H4 (cell line): ENCODE measurements around the gene SNX4. TPM values are rescaled to one million over a fixed set of nuclear protein-coding genes. Genes with fewer than 3 reads are reported as not detected.
A peak's percentile ranks its signal among the peaks of the same experiment; 100 is the strongest.
"Not testable (repeated sequence)": the region's sequence is repeated elsewhere in the genome, so short reads cannot be mapped to it uniquely, and the experiment has no call there.

Experiments used
- DNase-seq: peaks from one replicate; pipeline ENCODE4 v3.0.0-alpha.2; 2015; ENCODE audit warnings: low spot score
- total RNA-seq: library from RNA; depleted of rRNA; stranded (reverse); fragments of >200 nt; shearing (Covaris generic); gene quantifications from 2 replicates; pipeline ENCODE4 v1.2.3, GENCODE V29; 2014

The SNX4 gene
- total RNA-seq, 1 experiment from 2014 or later = 53.4 TPM

GRCh38 chr3:125462722-125463299 is 57.2 kb downstream of the SNX4 start:
- DNase-seq = no peak

- DNase-seq = no peak
These were observed 58.1 kb downstream of the SNX4 start for GRCh38 chr3:125461896-125462295.

DNA sequence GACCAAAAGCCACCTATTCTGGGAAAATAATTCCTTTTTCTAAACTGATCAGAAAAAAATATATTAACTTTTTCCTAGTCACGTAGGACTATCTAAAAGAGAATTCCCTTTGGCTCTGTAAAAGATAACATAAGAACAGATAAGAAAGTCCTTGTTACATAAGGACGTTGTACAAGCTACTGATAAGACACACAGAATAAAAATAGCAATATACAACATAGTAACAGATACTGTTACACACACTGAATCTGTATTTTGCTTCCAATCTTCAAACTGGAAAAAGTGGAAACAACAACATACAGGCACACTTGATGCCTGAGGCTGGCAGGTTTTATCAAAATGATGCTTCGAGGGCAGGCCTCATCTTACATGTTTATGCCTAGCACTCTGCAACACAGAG is 59.8 kb downstream of the SNX4 start:
- no peak for DNase-seq

DNA sequence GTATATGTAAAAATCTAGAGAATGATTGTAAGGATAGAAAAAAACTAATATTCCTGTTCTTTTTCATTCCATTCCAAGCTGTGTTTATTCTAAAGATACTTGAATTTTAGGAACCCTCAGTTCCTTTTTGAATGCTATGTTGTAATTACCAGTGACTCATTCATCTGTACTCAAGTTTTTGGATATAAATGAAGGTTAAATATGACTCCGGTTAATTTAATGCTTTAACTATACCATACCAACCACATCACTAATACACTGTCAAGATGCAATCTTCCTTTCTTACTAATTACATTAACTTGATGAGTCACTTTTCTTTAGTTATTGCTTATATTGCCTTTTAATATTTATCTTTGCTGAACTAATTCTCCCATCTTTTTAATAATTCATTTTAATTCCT is 76.1 kb downstream of the SNX4 start:
- no peak for DNase-seq

- DNase-seq = no peak
These were observed 77.5 kb downstream of the SNX4 start for GRCh38 chr3:125442506-125442905.

GRCh38 chr3:125440970-125441369 is 79.0 kb downstream of the SNX4 start:
- DNase-seq = no peak

DNA sequence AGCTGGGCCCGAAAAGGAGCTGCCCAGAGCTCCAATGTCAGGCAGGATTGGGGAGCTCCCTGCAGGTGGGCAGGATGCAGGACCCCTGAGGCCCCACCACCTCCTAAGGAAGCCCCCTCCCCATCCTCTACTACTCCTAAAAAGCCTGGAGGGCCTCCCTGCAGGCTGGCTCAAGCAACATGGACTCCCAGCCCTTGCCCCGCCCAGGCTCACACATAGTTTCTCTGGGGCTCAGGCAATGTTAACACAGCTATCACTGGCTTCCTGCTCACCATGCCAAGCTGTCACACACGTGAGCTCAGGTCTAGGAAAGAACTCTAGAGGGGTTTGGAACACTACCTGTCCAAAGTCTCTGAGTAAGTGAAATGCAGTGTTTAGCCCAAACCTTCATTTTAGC is 79.4 kb downstream of the SNX4 start:
- DNase-seq = no peak

DNA sequence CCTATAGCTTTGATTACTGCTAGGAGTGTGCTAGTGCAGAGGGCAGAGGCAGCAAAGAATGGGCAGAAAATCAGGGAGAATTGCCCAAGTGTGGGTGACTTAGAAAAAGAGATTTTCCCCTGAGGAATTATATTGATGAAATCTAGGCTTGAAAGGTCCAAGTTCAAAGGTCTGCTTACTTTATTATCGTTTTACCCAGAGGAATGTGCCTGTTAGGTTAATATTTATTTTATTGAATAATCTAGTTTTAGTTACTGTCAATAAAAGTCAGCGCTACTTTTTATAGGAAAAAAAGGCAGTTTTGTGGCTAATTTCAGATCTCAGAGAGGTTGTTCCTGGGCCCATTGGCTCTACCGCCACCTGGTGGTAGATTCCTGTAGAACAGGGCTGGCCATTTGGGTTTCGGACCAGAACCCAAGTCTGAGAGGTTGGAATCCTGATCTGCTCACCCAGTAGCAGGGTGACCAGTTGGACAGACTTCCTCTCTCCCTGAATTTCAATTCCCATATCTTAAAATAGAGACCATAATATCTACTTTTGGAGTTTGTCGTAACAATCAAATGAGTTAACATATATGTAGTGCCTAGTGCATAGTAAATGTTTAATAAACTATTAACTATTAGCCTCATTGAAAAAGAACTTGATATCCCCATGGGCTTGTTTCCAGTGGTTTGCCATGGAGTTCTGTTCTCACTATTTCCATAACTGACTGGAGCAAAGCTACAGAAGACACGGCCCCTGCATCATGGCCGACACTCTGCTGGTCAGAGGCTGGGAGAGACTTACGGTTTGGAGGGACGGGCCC is 82.2 kb downstream of the SNX4 start:
- DNase-seq = no peak

GRCh38 chr3:125436921-125437320 is 83.1 kb downstream of the SNX4 start:
- no peak for DNase-seq

DNA sequence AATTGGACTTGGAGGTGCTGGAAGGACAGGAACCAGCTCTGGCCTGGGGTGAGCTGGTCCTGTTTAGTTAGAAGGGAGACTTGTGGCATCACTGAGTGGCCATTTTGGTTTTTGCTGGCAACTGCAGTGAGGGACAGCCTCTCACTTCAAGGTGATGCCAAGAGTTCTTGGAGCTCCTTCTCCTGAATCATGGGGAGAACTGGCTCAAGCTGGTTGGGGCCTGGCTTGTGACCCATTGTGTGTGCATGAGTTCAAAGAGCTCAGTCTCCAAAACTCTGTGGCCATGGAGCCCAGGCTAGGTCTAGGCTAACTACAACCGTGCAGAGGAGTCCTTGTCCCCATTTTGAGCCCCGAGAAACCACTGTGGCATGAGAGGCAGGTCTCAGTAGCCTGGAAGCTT is 84.8 kb downstream of the SNX4 start:
- no peak for DNase-seq

DNA sequence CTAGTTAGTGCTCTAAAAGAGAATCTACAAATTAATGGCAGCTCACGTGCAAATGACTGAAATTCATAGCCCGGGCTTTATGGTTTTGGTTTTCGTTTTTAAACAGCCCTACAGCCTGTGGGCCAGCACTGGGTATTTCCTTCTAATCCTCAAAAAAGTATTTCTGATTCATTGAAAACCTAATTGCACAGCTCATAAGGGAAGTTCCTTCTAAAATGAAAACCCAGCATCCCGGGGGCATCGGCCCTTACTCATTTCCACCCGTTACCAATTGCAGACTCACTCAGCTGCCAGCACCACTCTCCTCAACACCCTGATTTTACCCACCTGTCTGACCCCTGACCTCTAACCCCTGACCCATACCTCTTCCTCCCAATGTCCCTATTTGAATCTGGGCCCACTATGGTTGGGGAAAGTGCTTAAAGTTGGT is 85.4 kb downstream of the SNX4 start:
- DNase-seq = no peak

DNA sequence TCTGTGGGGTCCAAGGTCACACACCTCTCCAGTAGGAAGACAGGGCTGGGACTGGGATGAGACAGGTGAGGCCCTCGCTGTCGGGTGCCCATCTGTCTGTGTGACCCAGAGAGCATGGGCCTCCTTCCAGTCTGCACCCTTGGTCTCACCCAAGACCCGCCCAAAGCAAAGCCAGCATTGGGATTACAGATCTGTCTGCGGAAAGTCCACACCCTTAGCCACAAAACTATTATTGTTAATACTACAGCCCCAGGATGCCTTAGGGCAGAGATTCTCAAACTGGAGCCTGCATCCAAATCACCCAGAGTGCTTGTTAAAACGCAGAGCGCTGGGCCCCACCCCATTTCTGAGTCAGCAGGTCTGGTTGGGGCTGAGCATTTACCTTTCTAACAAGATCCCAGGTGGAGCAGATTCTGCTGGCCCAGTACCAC is 86.4 kb downstream of the SNX4 start:
- peak; percentile 26 for DNase-seq

DNA sequence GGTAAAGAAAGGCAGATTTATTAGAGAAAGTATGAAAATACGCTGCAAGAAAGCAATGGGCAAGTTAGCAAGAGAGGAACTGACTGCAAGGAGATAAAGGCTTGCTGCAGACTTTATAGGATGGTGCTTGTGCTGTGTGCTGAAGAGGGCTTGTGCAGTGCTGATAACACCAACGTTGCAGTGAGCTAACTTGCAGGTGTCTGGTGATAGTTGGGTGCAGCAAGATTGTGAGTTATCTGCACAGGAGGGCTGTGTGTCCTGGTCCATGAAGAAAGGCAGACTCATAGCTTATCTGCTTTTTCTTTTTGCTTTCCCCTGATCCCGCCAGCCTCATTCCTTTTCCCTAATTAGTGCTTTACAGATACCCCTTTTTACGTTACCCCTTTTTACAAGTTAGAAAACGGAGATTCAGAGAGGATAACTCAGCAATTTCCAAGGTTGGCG is 86.9 kb downstream of the SNX4 start:
- DNase-seq = no peak

GRCh38 chr3:125431912-125432790 is 87.9 kb downstream of the SNX4 start:
- DNase-seq = no peak

DNA sequence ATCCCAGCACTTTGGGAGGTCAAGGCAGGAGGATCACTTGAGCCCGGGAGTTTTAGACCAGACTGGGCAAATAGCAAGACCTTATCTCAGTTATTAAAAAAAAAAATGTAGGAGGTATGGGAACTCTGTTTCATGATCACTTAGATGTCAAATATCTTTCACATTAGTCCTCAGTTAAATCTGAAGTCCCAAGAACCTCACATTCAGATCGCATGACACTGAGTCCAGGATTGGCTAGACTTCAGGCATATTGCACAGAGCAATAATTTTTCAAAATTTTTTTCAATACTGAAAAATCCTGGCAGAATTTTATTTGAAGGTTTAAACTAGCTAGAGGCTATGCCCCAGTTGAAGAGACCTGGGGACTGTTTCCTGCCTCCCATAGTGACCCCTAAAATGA is 88.6 kb downstream of the SNX4 start:
- no peak for DNase-seq

DNA sequence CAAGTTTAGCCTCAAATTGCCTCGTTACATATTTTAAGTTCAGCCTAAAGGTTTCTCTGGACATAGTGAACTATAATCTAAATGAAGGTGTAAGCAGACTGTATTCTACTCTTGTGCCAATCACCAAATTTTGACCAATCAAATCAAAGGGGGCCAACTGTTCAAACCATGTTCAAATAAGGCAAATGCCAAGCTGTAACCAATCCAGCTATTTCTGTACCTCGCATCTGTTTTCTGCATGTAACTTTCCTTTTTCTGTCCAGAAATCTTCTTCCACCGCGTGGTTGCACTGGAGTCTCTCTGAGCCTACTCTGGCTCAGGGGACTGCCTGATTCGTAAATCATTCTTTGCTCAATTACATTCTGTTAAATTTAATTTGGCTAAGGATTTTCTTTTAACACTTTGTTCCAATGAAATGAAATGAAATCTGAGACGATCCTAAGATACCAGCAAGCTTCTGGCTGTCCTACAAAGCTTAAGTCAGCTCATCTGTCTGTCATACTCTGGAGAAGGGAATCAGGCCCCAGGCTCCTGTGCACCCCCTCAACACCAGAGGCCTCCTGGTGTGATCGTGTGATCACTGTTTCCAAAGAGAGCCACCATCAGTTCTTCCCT is 91.7 kb downstream of the SNX4 start:
- DNase-seq = no peak

- DNase-seq = no peak
These were observed 101.7 kb downstream of the SNX4 start for GRCh38 chr3:125418306-125418705.

DNA sequence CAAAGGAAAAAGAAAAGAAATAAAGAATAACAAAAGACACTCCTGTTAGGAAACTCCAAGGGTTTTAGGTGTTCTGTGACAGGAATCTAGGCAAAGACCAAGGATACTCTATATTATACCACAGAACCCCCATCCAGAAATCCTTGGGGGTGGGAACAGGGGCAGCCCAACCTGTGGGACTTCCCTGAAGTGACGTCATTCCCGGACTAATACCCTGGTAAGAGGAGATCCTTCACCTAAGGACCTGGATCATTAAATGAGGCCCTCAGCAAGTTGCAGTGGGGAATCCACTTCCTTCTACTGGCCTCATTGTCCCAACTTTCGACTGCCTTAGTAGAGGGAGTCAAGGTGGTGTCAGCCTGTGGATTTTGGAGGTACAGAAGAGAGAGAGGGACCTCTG is 103.8 kb downstream of the SNX4 start:
- DNase-seq = no peak

DNA sequence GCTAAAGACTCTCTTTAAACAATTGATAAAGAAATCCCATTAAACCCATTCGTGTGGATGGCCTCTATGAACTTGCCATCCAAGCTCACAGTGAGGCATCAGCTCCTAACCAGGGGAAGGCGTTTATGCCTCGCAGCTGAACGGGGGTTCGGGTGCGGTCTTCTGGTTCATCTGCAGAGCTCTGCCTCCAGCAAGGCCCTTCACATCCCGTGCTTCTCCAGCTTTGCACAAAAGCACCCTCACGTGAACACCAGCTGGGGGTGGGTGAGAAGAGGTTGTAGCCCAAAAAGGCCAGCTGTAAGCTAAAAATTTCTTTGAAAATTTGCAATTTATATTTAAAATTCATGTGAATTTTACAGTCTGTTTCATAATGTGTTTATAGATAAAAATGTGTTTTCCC is 105.3 kb downstream of the SNX4 start:
- DNase-seq = no peak

DNA sequence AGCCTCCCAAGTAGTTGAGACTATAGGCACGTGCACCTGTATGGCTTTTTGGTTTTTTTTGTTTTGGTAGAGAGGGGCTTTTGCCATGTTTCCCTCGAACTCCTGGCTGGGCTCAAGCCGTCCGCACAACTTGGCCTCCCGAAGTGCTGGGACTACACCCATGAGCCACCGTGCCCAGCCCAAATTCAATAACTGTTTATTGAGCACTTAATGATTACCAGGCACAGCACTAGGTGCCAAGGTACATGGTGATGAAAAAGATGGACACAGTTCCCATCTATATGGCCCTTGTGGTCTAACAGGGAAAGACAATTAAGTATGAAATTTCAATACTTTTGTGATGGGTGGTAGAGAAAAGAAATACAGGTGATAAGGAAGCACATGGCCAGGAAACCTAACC is 109.1 kb downstream of the SNX4 start:
- DNase-seq = no peak

GRCh38 chr3:125406070-125406469 is 113.9 kb downstream of the SNX4 start:
- DNase-seq = no peak

DNA sequence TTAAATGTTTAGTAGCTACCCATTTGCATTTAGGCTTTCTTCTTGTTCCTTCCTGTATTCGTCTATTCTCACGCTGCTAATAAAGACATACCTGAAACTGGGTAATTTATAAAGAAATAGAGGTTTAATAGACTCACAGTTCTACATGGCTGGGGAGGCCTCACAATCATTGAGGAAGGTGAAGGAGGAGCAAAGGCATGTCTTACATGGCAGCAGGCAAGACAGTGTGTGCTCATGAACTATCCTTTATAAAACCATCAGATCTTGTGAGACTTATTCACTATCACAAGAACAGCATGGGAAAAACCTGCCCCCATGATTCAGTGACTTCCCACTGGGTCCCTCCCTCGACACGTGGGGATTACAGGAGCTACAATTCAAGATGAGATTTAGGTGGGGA is 114.5 kb downstream of the SNX4 start:
- DNase-seq = not testable (repeated sequence)
